ENCODE data around the gene COQ10B.

Gene COQ10B

GRCh38 chr2:197502685-197503084 lies 49.3 kb downstream of the COQ10B start:
- no peak for DNase-seq

- DNase-seq, result no peak
These were observed 50.6 kb downstream of the COQ10B start for GRCh38 chr2:197504000-197504399.

- DNase-seq, result no peak
These were observed 51.2 kb downstream of the COQ10B start for GRCh38 chr2:197504512-197504911.

GRCh38 chr2:197506658-197507057 lies 53.3 kb downstream of the COQ10B start:
- no peak for DNase-seq

GRCh38 chr2:197513915-197514314 lies 60.6 kb downstream of the COQ10B start:
- DNase-seq, result no peak

GRCh38 chr2:197514754-197515153 lies 61.4 kb downstream of the COQ10B start:
- DNase-seq, result no peak

- peak in 1 of 2 experiments; percentile 29 for DNase-seq
These were observed 62.0 kb downstream of the COQ10B start for GRCh38 chr2:197515315-197515738.

- peak; percentile 56 to 77 for DNase-seq
These were observed 62.5 kb downstream of the COQ10B start, which contains the start of gene MOB4 for GRCh38 chr2:197515739-197516392. TSS of gene MOB4 (plus strand) at chr2:197516066. CDS start at chr2:197516087, 21 bp downstream.

GRCh38 chr2:197516393-197516761 lies 63.0 kb downstream of the COQ10B start:
- DNase-seq, result no peak

- no peak for DNase-seq
These were observed 63.8 kb downstream of the COQ10B start for GRCh38 chr2:197517150-197517549.
